Keratinocyte (primary cell): Measurements from ENCODE around the gene KIR2DL3. TPM values are rescaled to one million over a fixed set of nuclear protein-coding genes. Genes with fewer than 3 reads are reported as not detected.
"Not testable (repeated sequence)": the region's sequence is repeated elsewhere in the genome, so short reads cannot be mapped to it uniquely, and the experiment has no call there.

ENCODE experiments used
- DNase-seq: peaks from one replicate; pipeline ENCODE4 v3.0.0-alpha.2; 2011; ENCODE audit warnings: low read depth, missing footprints, low spot score
- FAIRE-seq: peaks from 2 replicates; lab custom pipeline; 2011; peaks lifted over from hg19 to GRCh38; lab: Jason Lieb, UNC
- H2AFZ ChIP-seq: 2 replicates; pipeline ENCODE4 v1.6.0; 2012; ENCODE audit warnings: low read length, control low read depth, inconsistent platforms; ENCODE audit not compliant: control insufficient read depth
- H3K27ac ChIP-seq: 2 replicates; pipeline ENCODE4 v1.5.1; 2011; ENCODE audit warnings: low read length; ENCODE audit not compliant: control insufficient read depth, insufficient read depth
- H3K27me3 ChIP-seq: 3 replicates; pipeline ENCODE4 v1.6.0; 2011; ENCODE audit warnings: low read length; ENCODE audit not compliant: control insufficient read depth, insufficient read depth; ENCODE audit errors: extremely low read depth
- H3K36me3 ChIP-seq, 2 experiments: 2 replicates in 1 of 2; 3 replicates in 1 of 2; pipeline ENCODE4 v1.5.1; 2011; ENCODE audit warnings: low read length in 2 of 2, mild to moderate bottlenecking in 1 of 2; ENCODE audit not compliant: control insufficient read depth in 2 of 2, insufficient read depth in 2 of 2; ENCODE audit errors: extremely low read depth in 1 of 2
- H3K4me1 ChIP-seq: 3 replicates; pipeline ENCODE4 v1.5.1; 2011; ENCODE audit warnings: low read length; ENCODE audit not compliant: control insufficient read depth, insufficient read depth; ENCODE audit errors: extremely low read depth
- H3K4me2 ChIP-seq: 3 replicates; pipeline ENCODE4 v1.6.0; 2011; ENCODE audit warnings: low read depth, low read length; ENCODE audit not compliant: control insufficient read depth, insufficient read depth; ENCODE audit errors: extremely low read depth
- H3K4me3 ChIP-seq, 3 experiments: fragments of 200-600 bp in 1 of 3; sonication (generic) in 1 of 3; 2 replicates in 2 of 3; 3 replicates in 1 of 3; pipeline ENCODE4 v1.5.1; 2011 to 2016; ENCODE audit warnings: low read length in 3 of 3, mild to moderate bottlenecking in 3 of 3, control low read depth in 2 of 3, inconsistent platforms in 1 of 3, low read depth in 1 of 3, mixed read lengths in 1 of 3, mixed run types in 1 of 3, moderate library complexity in 1 of 3; ENCODE audit not compliant: control insufficient read depth in 2 of 3, insufficient read depth in 2 of 3; ENCODE audit errors: extremely low read depth in 1 of 3
- H3K79me2 ChIP-seq: 2 replicates; pipeline ENCODE4 v1.6.0; 2012; ENCODE audit warnings: low read length; ENCODE audit not compliant: control insufficient read depth, insufficient read depth
- H3K9ac ChIP-seq: 3 replicates; pipeline ENCODE4 v1.6.0; 2011; ENCODE audit warnings: low read length; ENCODE audit not compliant: control insufficient read depth, insufficient read depth; ENCODE audit errors: extremely low read depth
- H3K9me1 ChIP-seq: 3 replicates; pipeline ENCODE4 v1.6.0; 2011; ENCODE audit warnings: low read length; ENCODE audit not compliant: control insufficient read depth, insufficient read depth; ENCODE audit errors: extremely low read depth
- H3K9me3 ChIP-seq: 2 replicates; pipeline ENCODE4 v1.5.1; 2012; ENCODE audit warnings: low read depth, low read length; ENCODE audit not compliant: control insufficient read depth
- H4K20me1 ChIP-seq: 3 replicates; pipeline ENCODE4 v1.6.0; 2011; ENCODE audit warnings: low read length; ENCODE audit not compliant: control insufficient read depth, insufficient read depth; ENCODE audit errors: extremely low read depth
- CTCF ChIP-seq, 3 experiments: IDR thresholded peaks in 1 of 3; conservative IDR thresholded peaks in 1 of 3; optimal IDR thresholded peaks in 1 of 3; 2 replicates in 2 of 3; 3 replicates in 1 of 3; pipeline versions ENCODE3 to v1.5.1; 2011; ENCODE audit warnings: low read length in 3 of 3, mild to moderate bottlenecking in 3 of 3, moderate library complexity in 2 of 3, control low read depth in 1 of 3, inconsistent platforms in 1 of 3; ENCODE audit not compliant: insufficient read depth in 2 of 3; ENCODE audit errors: extremely low read depth in 1 of 3
- EZH2 ChIP-seq: IDR thresholded peaks from one replicate; pipeline ENCODE4 v1.6.1; 2012; ENCODE audit warnings: inconsistent platforms, mild to moderate bottlenecking, low read length, moderate library complexity
- dilution Hi-C: fragments of 300-500 bp; cut with MboI; formaldehyde crosslinking; loops from one replicate; pipeline ENCODE4 v1.7.0; 2020; ENCODE audit warnings: low sequenced_read_pairs; ENCODE audit not compliant: extremely low pct_ligation_motif_present
- polyA plus RNA-seq, 5 experiments: library from polyadenylated mRNA; depleted of rRNA in 3 of 5; stranded (reverse) in 3 of 5; stranded (forward) in 1 of 5; unstranded in 1 of 5; fragments of >200 nt; gene quantifications; 1 replicate in 1 of 5; 2 replicates in 3 of 5; 3 replicates in 1 of 5; pipeline versions ENCODE4 v1.2.1 to v1.2.3, GENCODE V29; 2011 to 2012; ENCODE audit warnings: missing spikeins in 2 of 5, low read depth in 1 of 5, low replicate concordance in 1 of 5

The KIR2DL3 gene
- polyA plus RNA-seq, 1 donor (not counting 4 experiments of a cell fraction or from before 2014, with no cell fraction given), result not detected

GRCh38 chr19:54739587-54740497, 1.5 kb downstream of the KIR2DL3 start:
- no peak overlapping the region for H3K9ac ChIP-seq
- H3K4me3 ChIP-seq, result no peak overlapping the region
- DNase-seq (no peak), FAIRE-seq (no peak)
- H3K9me3 ChIP-seq, result no peaks in the 10 kb centered on the region
- no peak overlapping the region for H3K4me2 ChIP-seq
- no peaks in the 10 kb centered on the region for H3K4me1 ChIP-seq
- H3K27ac ChIP-seq, result no peak overlapping the region
- H2AFZ ChIP-seq, result no peak overlapping the region
- H3K27me3 ChIP-seq, result no peaks in the 10 kb centered on the region
- no peaks in the 10 kb centered on the region for H3K79me2 ChIP-seq
- no peaks in the 10 kb centered on the region for H3K9me1 ChIP-seq
- H3K36me3 ChIP-seq, result no peaks in the 10 kb centered on the region
- dilution Hi-C loops, result no loop called here
- TF ChIP-seq EZH2, result no peak
- TF ChIP-seq CTCF (optimal IDR thresholded peaks at IDR 0.05 in 1 of 3, IDR thresholded peaks at IDR 0.05 in 1 of 3, conservative IDR thresholded peaks at IDR 0.05 in 1 of 3; ENCODE audit: extremely low read depth in 1 of 3, insufficient read depth in 2 of 3, low read length in 3 of 3), result no peak
- no peaks in the 10 kb centered on the region for H4K20me1 ChIP-seq

- H3K9me1 ChIP-seq, H3K4me3 ChIP-seq, H3K36me3 ChIP-seq, H3K9ac ChIP-seq, H3K27me3 ChIP-seq, H3K4me2 ChIP-seq, FAIRE-seq, H4K20me1 ChIP-seq, H3K4me1 ChIP-seq, DNase-seq, H3K79me2 ChIP-seq, H3K9me3 ChIP-seq, H3K27ac ChIP-seq, dilution Hi-C loops, H2AFZ ChIP-seq: not testable (repeated sequence)
Measured at GRCh38 chr19:54741950-54742349, 3.6 kb downstream of the KIR2DL3 start.

- dilution Hi-C loops, H3K79me2 ChIP-seq, H3K4me2 ChIP-seq, DNase-seq, H3K27ac ChIP-seq, H3K4me3 ChIP-seq, H4K20me1 ChIP-seq, H2AFZ ChIP-seq, H3K36me3 ChIP-seq, H3K9me1 ChIP-seq, H3K27me3 ChIP-seq, FAIRE-seq, H3K9me3 ChIP-seq, H3K4me1 ChIP-seq, H3K9ac ChIP-seq: not testable (repeated sequence)
Measured at GRCh38 chr19:54744080-54744479, 5.8 kb downstream of the KIR2DL3 start.

- H3K27ac ChIP-seq, H3K4me3 ChIP-seq, H3K79me2 ChIP-seq, H3K4me2 ChIP-seq, H3K36me3 ChIP-seq, H4K20me1 ChIP-seq, DNase-seq, H2AFZ ChIP-seq, H3K4me1 ChIP-seq, H3K9me3 ChIP-seq, FAIRE-seq, H3K27me3 ChIP-seq, H3K9me1 ChIP-seq, H3K9ac ChIP-seq, dilution Hi-C loops: not testable (repeated sequence)
Measured at GRCh38 chr19:54747614-54748322, 9.5 kb downstream of the KIR2DL3 start.
